ENCODE data around the gene EIF4EBP2.

EIF4EBP2 gene

DNA sequence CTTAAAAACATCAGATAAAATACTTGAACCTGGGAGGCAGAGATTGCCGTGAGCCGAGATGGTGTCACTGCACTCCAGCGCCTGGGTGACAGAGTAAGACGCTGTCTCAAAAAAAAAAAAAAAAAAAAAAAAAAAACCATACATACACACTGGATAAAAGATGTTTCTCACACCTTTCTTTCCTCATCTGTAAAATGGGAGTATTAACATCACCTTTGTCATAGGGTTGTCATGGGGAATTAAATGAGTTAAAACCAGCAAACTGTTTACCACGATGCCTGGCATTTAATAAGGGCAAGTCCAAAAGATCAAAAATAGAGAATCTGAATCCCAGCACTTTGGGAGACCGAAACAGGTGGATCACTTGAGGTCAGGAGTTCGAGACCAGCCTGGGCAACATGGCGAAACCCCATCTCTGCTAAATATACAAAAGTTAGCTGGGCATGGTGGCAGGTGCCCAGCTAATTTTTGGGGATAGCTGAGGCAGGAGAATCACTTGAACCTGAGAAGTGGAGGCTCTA, 34.4 kb upstream of the EIF4EBP2 start:
- Mint-ChIP-seq H3K4me3 (no peak overlapping the region), H3K9me3 (no peaks in the 10 kb centered on the region), H3K27me3 (no peaks in the 10 kb centered on the region), H3K36me3 (ENCODE audit: low read depth) (peaks cover 5% of the 10 kb centered on the region), H3K4me1 (ENCODE audit: low read depth) (peaks cover 3% of the 10 kb centered on the region), H3K27ac (no peak overlapping the region)

DNA sequence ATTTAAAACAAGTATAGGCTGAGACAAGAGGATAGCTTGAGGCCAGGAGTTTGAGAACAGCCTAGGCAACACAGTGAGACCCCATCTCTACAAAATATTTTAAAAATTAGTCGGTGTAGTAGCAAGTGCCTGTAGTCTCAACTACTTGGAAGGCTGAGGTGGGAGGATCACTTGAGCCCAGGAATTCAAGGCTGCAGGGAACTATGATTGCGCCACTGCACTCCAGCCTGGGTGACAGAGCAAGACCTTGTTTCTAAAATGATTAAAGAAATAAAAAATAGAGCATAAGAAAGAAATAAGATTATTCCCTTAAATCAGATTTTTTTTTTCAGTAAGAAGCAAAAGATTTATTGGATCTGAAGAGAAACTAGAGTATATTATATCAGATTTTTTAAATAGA, 33.2 kb upstream of the EIF4EBP2 start:
- H3K9me3 Mint-ChIP-seq, result no peaks in the 10 kb centered on the region
- H3K27ac Mint-ChIP-seq, result no peak overlapping the region
- H3K4me1 Mint-ChIP-seq (ENCODE audit: low read depth), result no peaks in the 10 kb centered on the region
- peaks cover 5% of the 10 kb centered on the region for H3K36me3 Mint-ChIP-seq (ENCODE audit: low read depth)
- no peak overlapping the region for H3K4me3 Mint-ChIP-seq
- no peaks in the 10 kb centered on the region for H3K27me3 Mint-ChIP-seq

DNA sequence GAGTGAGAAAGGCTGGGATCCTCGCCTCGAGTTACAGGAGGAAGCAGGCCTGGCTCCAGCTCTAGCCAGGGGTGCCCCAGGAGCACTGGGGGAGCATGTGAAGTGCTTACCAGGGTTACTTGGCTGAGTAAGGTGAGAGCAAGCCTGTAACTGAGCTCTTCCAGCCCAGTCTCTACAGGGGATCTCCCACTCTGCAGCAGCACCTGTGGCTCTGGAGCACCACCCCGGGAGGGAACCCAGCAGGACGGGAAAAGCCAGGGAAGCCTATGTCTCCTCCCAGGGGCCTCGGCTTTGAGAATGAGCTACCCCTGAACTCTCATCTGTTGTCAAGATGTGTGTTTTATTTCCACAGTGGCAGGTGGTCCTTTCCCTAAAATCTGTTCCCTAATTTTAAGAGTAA, 32.1 kb upstream of the EIF4EBP2 start:
- Mint-ChIP-seq H3K27me3 (no peaks in the 10 kb centered on the region), H3K9me3 (no peaks in the 10 kb centered on the region), H3K4me3 (no peak overlapping the region), H3K36me3 (ENCODE audit: low read depth) (peaks cover 5% of the 10 kb centered on the region), H3K4me1 (ENCODE audit: low read depth) (no peaks in the 10 kb centered on the region), H3K27ac (no peak overlapping the region)

DNA sequence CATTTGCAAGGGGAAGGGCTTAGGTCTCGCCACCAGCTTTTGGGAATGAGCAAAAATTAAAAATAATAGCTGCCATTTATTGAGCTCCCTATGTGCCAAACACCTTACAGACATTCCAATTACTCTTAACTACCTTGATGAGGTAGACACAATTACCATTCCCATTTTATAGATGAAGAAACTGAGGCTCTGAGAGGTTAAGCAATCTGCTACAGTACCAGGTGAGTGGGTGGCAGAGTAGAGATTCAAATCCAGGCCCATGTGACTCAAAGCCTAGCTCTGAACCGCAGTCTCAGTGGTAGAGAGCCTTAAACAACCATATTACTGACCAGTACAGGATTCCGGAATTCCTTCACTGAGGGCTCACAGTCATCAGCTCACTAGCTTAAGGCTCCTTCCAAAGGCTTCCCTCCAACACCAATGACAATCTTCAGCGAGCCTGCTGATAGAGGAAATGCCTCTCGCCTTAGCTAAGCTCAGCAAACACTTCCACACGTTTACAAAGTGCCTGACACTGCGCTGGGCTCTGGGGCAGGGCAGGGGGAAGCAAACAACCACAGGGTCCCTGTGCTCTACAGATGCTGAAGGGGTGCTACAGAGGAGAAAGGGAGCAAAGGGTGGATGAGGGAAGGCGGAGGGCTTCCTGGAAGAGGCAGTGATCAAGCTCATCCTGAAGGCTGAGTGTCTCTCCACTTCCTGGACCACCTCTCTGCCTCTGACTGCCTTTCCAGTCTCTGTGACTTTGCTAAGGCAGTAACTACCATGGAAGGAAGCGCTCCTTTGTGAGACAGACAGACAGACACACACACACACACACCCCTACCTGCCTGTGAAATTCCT, 28.9 kb upstream of the EIF4EBP2 start:
- H3K9me3 Mint-ChIP-seq, result peaks cover 5% of the 10 kb centered on the region

DNA sequence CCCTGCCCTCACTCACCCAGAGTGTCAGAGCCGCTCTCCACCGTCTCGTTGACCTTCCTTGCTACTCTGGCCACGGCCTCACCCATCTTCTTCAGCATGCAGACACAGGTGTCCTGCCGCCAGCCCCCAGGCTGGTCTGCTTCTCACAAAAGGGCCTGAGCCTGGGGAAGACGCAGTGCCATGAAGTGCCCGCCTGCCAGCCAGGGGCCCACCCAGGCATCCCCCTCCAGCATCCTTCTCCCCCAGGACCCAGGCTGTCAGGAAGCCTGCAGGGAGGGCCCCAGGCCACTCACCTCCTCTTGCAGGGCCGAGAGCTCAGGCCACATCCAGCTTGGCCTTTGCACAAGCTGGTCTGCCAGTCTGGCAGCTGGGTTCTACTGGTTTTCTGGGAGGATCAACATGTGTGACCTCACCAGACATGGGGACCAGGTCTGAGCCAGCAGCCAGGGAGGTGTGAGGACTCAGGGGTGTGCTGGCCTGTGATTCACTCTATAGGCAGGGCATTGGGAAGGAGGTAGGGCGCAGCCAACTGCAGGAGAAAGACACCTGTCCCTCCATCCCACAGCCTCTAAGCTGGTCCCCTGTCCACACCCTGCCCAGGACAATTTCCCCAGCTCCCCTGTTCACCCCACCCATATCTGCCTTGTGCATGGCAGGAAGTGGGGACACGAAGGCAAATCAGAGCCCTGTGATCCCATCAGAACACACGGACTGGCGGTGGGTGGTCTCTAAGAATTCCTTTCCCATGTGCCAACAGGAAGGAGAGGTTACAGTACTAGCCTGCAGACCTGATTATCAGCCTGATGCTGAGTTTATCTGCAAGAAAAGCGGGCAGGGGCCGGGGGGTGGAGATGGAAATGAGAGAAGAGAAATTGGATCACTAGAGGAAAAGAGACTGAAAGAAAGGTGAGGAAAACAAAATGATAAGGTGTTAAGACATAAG, 27.2 kb upstream of the EIF4EBP2 start:
- H3K9me3 Mint-ChIP-seq, result peaks cover 5% of the 10 kb centered on the region
- H3K36me3 Mint-ChIP-seq (ENCODE audit: low read depth), result peaks cover 10% of the 10 kb centered on the region
- no peak overlapping the region for H3K27ac Mint-ChIP-seq
- H3K4me3 Mint-ChIP-seq, result no peak overlapping the region
- peaks cover 4% of the 10 kb centered on the region for H3K27me3 Mint-ChIP-seq
- peaks cover 10% of the 10 kb centered on the region for H3K4me1 Mint-ChIP-seq (ENCODE audit: low read depth)

More for the DNA sequence above, 28.9 kb upstream of the EIF4EBP2 start:
- no peak overlapping the region for H3K27ac Mint-ChIP-seq
- H3K4me3 Mint-ChIP-seq, result no peak overlapping the region
- H3K36me3 Mint-ChIP-seq (ENCODE audit: low read depth), result peaks cover 10% of the 10 kb centered on the region
- no peaks in the 10 kb centered on the region for H3K27me3 Mint-ChIP-seq
- H3K4me1 Mint-ChIP-seq (ENCODE audit: low read depth), result peaks cover 4% of the 10 kb centered on the region

DNA sequence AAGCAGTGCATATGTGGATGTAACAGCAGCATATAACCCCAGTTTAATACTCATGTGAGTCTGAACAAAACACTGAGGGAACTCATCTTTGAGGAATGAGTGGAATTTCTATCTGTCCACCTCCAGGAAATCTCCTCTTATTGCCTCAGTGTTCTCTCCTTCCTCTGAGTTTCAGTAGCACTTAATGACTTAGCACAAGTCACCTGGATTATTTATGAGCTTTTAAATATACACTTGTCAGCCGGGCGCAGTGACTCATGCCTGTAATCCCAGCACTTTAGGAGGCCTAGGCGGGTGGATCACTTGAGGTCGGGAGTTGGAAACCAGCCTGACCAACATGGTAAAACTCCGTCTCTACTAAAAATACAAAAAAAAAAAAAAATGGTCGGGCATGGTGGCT, 25.8 kb upstream of the EIF4EBP2 start:
- Mint-ChIP-seq H3K4me3 (no peak overlapping the region), H3K9me3 (peaks cover 5% of the 10 kb centered on the region), H3K36me3 (ENCODE audit: low read depth) (peaks cover 5% of the 10 kb centered on the region), H3K4me1 (ENCODE audit: low read depth) (peaks cover 14% of the 10 kb centered on the region), H3K27ac (no peak overlapping the region), H3K27me3 (peaks cover 4% of the 10 kb centered on the region)

DNA sequence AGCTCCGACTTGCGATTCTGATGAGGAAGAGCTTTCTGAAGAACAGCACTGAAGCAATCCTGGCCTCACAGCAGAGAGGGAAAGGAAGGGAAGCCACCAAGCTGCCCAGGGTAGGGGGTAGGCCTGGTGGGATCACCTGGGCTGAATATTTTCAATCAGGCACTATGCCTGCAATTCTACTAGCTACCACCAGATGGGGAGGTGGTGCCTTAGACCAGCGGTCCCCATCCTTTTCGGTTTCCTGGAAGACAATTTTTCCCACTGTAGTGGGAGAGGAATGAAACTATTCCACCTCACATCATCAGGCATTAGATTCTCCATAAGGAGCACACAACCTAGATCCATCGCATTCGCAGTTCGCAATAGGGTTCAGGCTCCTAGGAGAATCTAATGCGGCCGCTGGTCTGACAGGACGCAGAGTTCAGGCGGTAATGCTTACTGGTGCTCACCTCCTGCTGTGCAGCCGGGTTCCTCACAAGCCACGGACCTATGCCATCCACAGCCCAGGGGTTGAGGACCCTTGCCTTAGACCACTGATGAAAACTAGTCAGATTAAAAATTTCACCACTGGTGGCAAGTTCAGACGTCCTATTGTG, 24.3 kb upstream of the EIF4EBP2 start:
- Mint-ChIP-seq H3K4me3 (no peak overlapping the region), H3K27ac (no peak overlapping the region), H3K4me1 (ENCODE audit: low read depth) (peaks cover 14% of the 10 kb centered on the region), H3K27me3 (peaks cover 8% of the 10 kb centered on the region), H3K9me3 (peaks cover 5% of the 10 kb centered on the region), H3K36me3 (ENCODE audit: low read depth) (peaks cover 5% of the 10 kb centered on the region)

DNA sequence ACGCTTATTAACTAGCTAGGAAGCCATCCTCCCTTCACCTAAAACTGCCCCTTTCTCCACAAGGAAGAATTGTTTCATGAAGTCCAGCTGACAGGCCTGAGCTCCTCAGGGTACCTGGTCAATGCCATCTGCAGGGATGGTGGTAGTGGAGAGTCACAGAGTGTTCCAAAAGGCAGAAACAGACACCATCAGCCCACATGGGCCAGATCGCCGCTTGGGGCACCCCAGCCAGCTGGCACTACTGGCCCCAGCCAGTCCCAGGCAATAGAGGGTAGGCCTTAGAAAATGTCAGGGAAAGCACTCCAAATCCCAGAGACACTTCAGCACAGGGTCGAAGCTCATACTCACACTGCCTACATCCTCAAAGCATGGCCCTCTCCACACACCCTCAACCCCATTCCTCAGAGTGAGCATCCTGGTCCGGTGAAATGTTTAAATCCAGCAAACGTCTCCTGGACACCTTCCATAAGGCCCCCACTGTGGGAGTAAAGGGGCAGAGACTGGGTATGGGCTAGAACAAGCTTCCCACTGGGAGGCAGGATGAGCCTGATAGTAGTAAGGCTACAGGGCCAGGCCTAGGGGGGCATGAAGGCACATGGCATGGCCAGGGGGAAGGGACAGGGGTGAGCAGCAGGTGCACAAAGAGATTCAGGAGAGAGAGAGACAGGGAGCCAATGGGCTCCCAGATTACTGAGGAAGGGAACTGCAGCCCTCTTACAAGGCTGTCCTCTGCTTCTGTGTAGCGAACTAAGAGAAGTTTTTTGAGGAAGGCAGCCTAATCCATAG, 23.4 kb upstream of the EIF4EBP2 start:
- no peak overlapping the region for H3K27ac Mint-ChIP-seq
- peaks cover 14% of the 10 kb centered on the region for H3K4me1 Mint-ChIP-seq (ENCODE audit: low read depth)
- peaks cover 5% of the 10 kb centered on the region for H3K9me3 Mint-ChIP-seq
- H3K36me3 Mint-ChIP-seq (ENCODE audit: low read depth), result peaks cover 5% of the 10 kb centered on the region
- peaks cover 8% of the 10 kb centered on the region for H3K27me3 Mint-ChIP-seq
- peak overlapping the region; percentile 85 for H3K4me3 Mint-ChIP-seq

DNA sequence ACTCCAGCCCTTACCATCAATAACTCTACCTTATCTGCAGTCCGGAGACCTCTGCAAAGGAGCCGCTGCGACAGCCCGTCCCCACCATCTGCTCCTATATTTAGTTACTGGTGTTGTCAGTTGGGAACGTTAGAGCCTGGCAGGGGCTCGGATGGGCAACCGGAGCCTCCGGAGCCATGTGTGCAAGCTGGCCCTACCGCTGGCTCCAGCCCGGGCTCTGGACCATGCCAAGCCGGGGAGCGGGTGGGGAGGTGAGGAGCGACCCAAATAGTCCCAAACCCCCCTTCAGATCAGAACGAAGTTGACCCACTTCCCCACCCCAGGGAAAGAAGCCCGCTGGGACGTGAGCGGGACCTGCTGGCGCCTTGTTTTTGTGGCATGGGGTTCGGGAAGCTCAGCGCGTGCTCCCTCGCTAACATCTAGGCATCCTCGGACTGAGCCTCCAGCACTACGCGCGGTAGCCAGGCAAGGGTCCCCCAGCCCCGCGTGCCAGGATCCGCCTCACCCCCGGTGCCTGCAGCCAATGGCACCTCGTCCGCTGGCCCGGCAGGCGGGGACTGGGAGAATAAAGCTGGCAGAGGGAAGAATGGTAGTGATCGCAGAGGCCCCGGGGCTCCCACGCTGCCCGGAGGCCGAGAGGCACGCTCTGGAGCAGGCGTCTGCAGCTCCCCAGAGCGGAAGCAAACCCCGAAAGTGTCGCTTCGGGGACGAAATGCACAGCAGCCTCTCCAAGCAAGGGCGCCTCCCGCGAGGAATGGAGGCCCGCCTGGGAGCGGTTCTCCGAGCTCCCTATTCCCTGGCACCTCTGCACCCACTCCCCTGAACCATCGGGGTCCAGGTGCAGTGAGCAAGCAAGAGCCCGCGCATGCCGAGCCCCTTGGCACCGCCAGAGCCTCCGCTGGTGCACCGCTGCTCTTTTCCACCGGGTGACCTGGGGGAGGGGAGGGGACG, 22.2 kb upstream of the EIF4EBP2 start:
- Mint-ChIP-seq H3K27ac (peak overlapping the region; percentile 26), H3K4me1 (ENCODE audit: low read depth) (peaks cover 14% of the 10 kb centered on the region), H3K36me3 (ENCODE audit: low read depth) (peaks cover 5% of the 10 kb centered on the region), H3K4me3 (peak overlapping the region; percentile 85), H3K9me3 (peaks cover 5% of the 10 kb centered on the region), H3K27me3 (peaks cover 8% of the 10 kb centered on the region)

DNA sequence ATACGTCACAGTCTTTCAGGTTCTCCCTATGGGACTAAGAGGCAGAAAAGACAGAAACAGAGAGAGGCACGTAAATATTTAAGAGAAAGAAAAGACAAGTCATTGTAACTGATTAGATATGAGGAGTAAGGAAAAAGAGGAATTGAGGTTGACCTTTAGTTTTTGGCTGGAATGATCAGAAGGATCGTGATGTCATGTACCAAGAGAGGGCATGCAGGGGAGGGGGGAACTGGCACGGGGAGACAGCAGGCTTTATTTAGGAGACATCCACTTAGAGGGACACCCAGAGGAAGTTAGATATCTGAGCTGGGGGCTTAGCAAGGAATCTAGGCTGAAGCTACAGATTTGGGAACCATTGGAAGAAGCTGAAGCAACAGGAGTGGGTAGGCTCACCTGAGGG, 12.3 kb upstream of the EIF4EBP2 start:
- Mint-ChIP-seq H3K4me1 (ENCODE audit: low read depth) (peaks cover 6% of the 10 kb centered on the region), H3K4me3 (no peak overlapping the region), H3K36me3 (ENCODE audit: low read depth) (no peaks in the 10 kb centered on the region), H3K9me3 (no peaks in the 10 kb centered on the region), H3K27me3 (peaks cover 12% of the 10 kb centered on the region), H3K27ac (no peak overlapping the region)

DNA sequence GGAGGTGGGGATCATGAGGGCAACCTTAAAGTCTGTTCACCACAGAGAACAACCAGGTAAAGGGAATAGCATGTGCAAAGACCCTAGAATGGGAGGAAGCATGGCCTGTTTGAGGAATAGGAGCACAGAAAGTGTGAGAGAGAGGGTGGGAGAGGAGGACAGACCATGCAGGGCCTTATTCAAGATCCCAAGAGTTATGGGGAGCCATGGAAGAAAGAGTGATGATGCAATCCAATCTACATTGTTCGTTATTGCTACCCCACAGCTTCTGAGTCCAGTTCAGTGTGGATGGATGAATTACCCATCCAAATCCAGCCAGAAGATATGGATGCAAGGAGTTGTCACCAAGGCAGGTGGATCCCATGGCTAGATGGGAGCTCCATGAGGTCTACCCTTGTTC, 7.8 kb upstream of the EIF4EBP2 start:
- no peak overlapping the region for H3K27ac Mint-ChIP-seq
- H3K4me3 Mint-ChIP-seq, result no peak overlapping the region
- H3K4me1 Mint-ChIP-seq (ENCODE audit: low read depth), result no peaks in the 10 kb centered on the region
- H3K9me3 Mint-ChIP-seq, result no peaks in the 10 kb centered on the region
- peaks cover 7% of the 10 kb centered on the region for H3K27me3 Mint-ChIP-seq
- H3K36me3 Mint-ChIP-seq (ENCODE audit: low read depth), result no peaks in the 10 kb centered on the region

DNA sequence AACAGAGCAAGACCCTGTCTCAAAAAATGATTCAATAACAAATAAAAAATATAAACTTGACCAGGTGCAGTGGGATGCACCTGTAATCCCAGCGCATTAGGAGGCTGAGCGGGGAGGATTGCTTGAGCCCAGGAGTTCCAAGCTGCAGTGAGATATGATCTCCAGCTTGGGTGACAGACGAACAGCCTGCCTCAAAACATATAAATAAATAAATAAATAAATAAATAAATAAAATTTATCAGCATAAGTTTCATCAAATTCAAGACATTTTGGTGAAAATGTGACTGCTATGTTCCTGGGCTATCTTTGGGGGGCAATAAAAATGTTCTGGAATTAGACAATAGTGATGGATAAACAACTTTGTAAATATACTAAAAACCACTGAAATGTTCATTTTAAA, 4.8 kb upstream of the EIF4EBP2 start:
- Mint-ChIP-seq H3K4me1 (ENCODE audit: low read depth) (peaks cover 5% of the 10 kb centered on the region), H3K4me3 (no peak overlapping the region), H3K27ac (no peak overlapping the region), H3K27me3 (no peaks in the 10 kb centered on the region), H3K36me3 (ENCODE audit: low read depth) (no peaks in the 10 kb centered on the region), H3K9me3 (no peaks in the 10 kb centered on the region)

DNA sequence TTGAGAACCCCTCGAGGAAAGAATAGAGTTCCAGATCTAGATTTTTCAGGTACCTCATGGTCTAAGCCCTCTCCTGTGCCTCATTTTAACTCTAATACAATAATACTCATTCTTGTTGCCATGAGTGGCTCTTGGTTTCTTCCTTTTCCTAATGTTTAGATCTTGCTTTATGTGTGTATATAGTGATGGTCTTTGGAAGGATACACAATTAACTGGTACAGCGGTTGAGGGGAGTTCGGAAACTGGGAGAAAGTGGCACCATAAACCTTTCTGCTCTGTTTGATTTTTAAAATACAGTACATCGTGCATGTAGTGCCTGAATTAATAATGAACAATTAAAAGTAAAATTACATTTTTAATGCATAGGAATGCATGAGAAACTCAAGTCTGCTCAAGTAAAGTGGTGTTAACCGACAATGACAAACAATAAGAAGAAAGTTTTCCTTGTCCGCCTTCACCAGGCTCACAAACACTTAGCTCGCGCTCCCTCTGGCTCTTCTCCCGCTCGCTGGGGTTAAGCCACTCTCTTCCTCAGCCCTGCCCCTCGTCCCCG, 386 bp upstream of the EIF4EBP2 start:
- no peaks in the 10 kb centered on the region for H3K9me3 Mint-ChIP-seq
- peak overlapping the region; percentile 80 for H3K27ac Mint-ChIP-seq
- H3K4me1 Mint-ChIP-seq (ENCODE audit: low read depth), result peaks cover 30% of the 10 kb centered on the region
- no peaks in the 10 kb centered on the region for H3K27me3 Mint-ChIP-seq
- peak overlapping the region; percentile 96 for H3K4me3 Mint-ChIP-seq
- peaks cover 8% of the 10 kb centered on the region for H3K36me3 Mint-ChIP-seq (ENCODE audit: low read depth)
